ENCODE measurements around the gene CAMTA1.

The CAMTA1 gene

GRCh38 chr1:6985549-6986276 lies 200.5 kb downstream of the CAMTA1 start:
- no peak overlapping the region for H3K4me3 ChIP-seq (ENCODE audit: low read depth, low read length)
- no peak for TF ChIP-seq CTCF (IDR thresholded peaks at IDR 0.05; ENCODE audit: low read depth, low read length)

- H3K4me3 ChIP-seq (ENCODE audit: low read depth, low read length): no peak overlapping the region
- TF ChIP-seq CTCF (IDR thresholded peaks at IDR 0.05; ENCODE audit: low read depth, low read length): no peak
These were observed 201.0 kb downstream of the CAMTA1 start for GRCh38 chr1:6986281-6986680.

- no peak for TF ChIP-seq CTCF (IDR thresholded peaks at IDR 0.05; ENCODE audit: low read depth, low read length)
- no peak overlapping the region for H3K4me3 ChIP-seq (ENCODE audit: low read depth, low read length)
These were observed 202.7 kb downstream of the CAMTA1 start for GRCh38 chr1:6987940-6988339.

- H3K4me3 ChIP-seq (ENCODE audit: low read depth, low read length): no peak overlapping the region
- TF ChIP-seq CTCF (IDR thresholded peaks at IDR 0.05; ENCODE audit: low read depth, low read length): no peak
These were observed 203.5 kb downstream of the CAMTA1 start for GRCh38 chr1:6988796-6989195.

GRCh38 chr1:6989212-6990159 lies 204.2 kb downstream of the CAMTA1 start:
- TF ChIP-seq CTCF (IDR thresholded peaks at IDR 0.05; ENCODE audit: low read depth, low read length): no peak
- no peak overlapping the region for H3K4me3 ChIP-seq (ENCODE audit: low read depth, low read length)

GRCh38 chr1:6991266-6991665 lies 206.0 kb downstream of the CAMTA1 start:
- TF ChIP-seq CTCF (IDR thresholded peaks at IDR 0.05; ENCODE audit: low read depth, low read length): no peak
- no peak overlapping the region for H3K4me3 ChIP-seq (ENCODE audit: low read depth, low read length)

GRCh38 chr1:6995789-6996188 lies 210.5 kb downstream of the CAMTA1 start:
- TF ChIP-seq CTCF (IDR thresholded peaks at IDR 0.05; ENCODE audit: low read depth, low read length): no peak
- no peak overlapping the region for H3K4me3 ChIP-seq (ENCODE audit: low read depth, low read length)

Data from WI38 (cell line).